Chondrocyte (in vitro differentiated cells): Measurements from ENCODE around the gene PRPF6. TPM values are rescaled to one million over a fixed set of nuclear protein-coding genes. Genes with fewer than 3 reads are reported as not detected.
A peak's percentile ranks its signal among the peaks of the same experiment; 100 is the strongest.

Experiments
- DNase-seq: peaks from one replicate; pipeline ENCODE4 v3.0.0; 2021; ENCODE audit warnings: mixed read lengths, low spot score
- H3K27ac Mint-ChIP-seq: one replicate; pipeline ENCODE4 v1.8.0; 2021; ENCODE audit warnings: mild to moderate bottlenecking, moderate library complexity, mixed read lengths; ENCODE audit not compliant: unreplicated experiment
- H3K27me3 Mint-ChIP-seq: 2 replicates; pipeline ENCODE4 v1.8.0; 2021; ENCODE audit warnings: low read depth, mixed read lengths
- H3K36me3 Mint-ChIP-seq: 2 replicates; pipeline ENCODE4 v1.8.0; 2021; ENCODE audit warnings: low read depth, mixed read lengths
- H3K4me1 Mint-ChIP-seq: 2 replicates; pipeline ENCODE4 v1.8.0; 2021; ENCODE audit warnings: low read depth, mild to moderate bottlenecking, mixed read lengths
- H3K4me3 Mint-ChIP-seq: one replicate; pipeline ENCODE4 v1.8.0; 2021; ENCODE audit warnings: mild to moderate bottlenecking, moderate library complexity, mixed read lengths; ENCODE audit not compliant: unreplicated experiment
- H3K9me3 Mint-ChIP-seq: 2 replicates; pipeline ENCODE4 v1.8.0; 2021; ENCODE audit warnings: low read depth, mixed read lengths
- CTCF ChIP-seq: fragments of 200-600 bp; sonication (generic); IDR thresholded peaks from 2 replicates; pipeline ENCODE4 v1.5.0; 2021; ENCODE audit warnings: antibody characterized with exemption, mild to moderate bottlenecking, moderate library complexity
- total RNA-seq: library from RNA; stranded (reverse); gene quantifications from 3 replicates; pipeline ENCODE4 v1.2.1, GENCODE V29; 2021

The PRPF6 gene
- total RNA-seq, 1 donor from 2014 or later = 49.0 TPM

GRCh38 chr20:64037498-64038213 is 56.7 kb downstream of the PRPF6 start:
- H3K4me3 Mint-ChIP-seq = peak overlapping the region; percentile 16
- DNase-seq = no peak

GRCh38 chr20:64038224-64038564 is 57.3 kb downstream of the PRPF6 start:
- peaks cover 6% of the 10 kb centered on the region for H3K4me1 Mint-ChIP-seq
- no peak for DNase-seq
- H3K27ac Mint-ChIP-seq = no peak overlapping the region
- H3K36me3 Mint-ChIP-seq = peaks cover 10% of the 10 kb centered on the region
- TF ChIP-seq CTCF = no peak
- H3K27me3 Mint-ChIP-seq = peaks cover 6% of the 10 kb centered on the region
- H3K4me3 Mint-ChIP-seq = no peak overlapping the region
- no peaks in the 10 kb centered on the region for H3K9me3 Mint-ChIP-seq

More at GRCh38 chr20:64037498-64038213, 56.7 kb downstream of the PRPF6 start:
- Mint-ChIP-seq H3K36me3 (peaks cover 10% of the 10 kb centered on the region), H3K27ac (no peak overlapping the region), H3K4me1 (peaks cover 6% of the 10 kb centered on the region), H3K27me3 (peaks cover 6% of the 10 kb centered on the region), H3K9me3 (no peaks in the 10 kb centered on the region)
- no peak for TF ChIP-seq CTCF

GRCh38 chr20:64038565-64039292 is 57.8 kb downstream of the PRPF6 start:
- no peaks in the 10 kb centered on the region for H3K9me3 Mint-ChIP-seq
- no peak for DNase-seq
- H3K27me3 Mint-ChIP-seq = peaks cover 6% of the 10 kb centered on the region
- peak overlapping the region; percentile 65 for H3K4me3 Mint-ChIP-seq
- H3K36me3 Mint-ChIP-seq = peaks cover 6% of the 10 kb centered on the region
- TF ChIP-seq CTCF = peak; percentile 87
- no peak overlapping the region for H3K27ac Mint-ChIP-seq
- H3K4me1 Mint-ChIP-seq = peaks cover 8% of the 10 kb centered on the region

- TF ChIP-seq CTCF = peak; percentile 26
- Mint-ChIP-seq H3K4me3 (peak overlapping the region; percentile 65), H3K4me1 (peaks cover 14% of the 10 kb centered on the region), H3K9me3 (no peaks in the 10 kb centered on the region), H3K27ac (no peak overlapping the region), H3K27me3 (peaks cover 6% of the 10 kb centered on the region), H3K36me3 (peaks cover under 1% of the 10 kb centered on the region)
- DNase-seq = no peak
These were observed 58.6 kb downstream of the PRPF6 start for GRCh38 chr20:64039293-64040160.
